HEK293 (cell line): ENCODE measurements around the gene ATP6V0A4.

Experiments used
- CTCF ChIA-PET: fragments of 350-600 bp; formaldehyde crosslinking; extraction: SDS; loops from one replicate; lab custom pipeline; 2021; ENCODE audit warnings: antibody characterized with exemption; lab: Yijun Ruan, JAX
- POLR2A ChIA-PET: fragments of 300-600 bp; formaldehyde crosslinking; extraction: SDS; loops from one replicate; lab custom pipeline; 2020; ENCODE audit warnings: antibody characterized with exemption, inconsistent platforms; lab: Yijun Ruan, JAX
- H3K27ac ChIP-seq: fragments of 200-500 bp; sonication (Bioruptor generic); 2 replicates; pipeline ENCODE4 v1.5.1; 2014; ENCODE audit warnings: low read depth, low read length, control low read depth, inconsistent platforms; ENCODE audit errors: extremely low read depth
- H3K36me3 ChIP-seq, 2 experiments: fragments of 200-500 bp in 1 of 2; sonication (Bioruptor generic) in 1 of 2; 1 replicate in 1 of 2; 2 replicates in 1 of 2; pipeline ENCODE4 v1.5.1; 2014 to 2017; ENCODE audit warnings: inconsistent platforms in 2 of 2, low read length in 2 of 2; ENCODE audit not compliant: control insufficient read depth in 2 of 2, insufficient read depth in 1 of 2
- H3K4me1 ChIP-seq: fragments of 200-500 bp; sonication (Bioruptor generic); 2 replicates; pipeline ENCODE4 v1.5.1; 2014; ENCODE audit warnings: mild to moderate bottlenecking, low read length, inconsistent platforms; ENCODE audit not compliant: control insufficient read depth, insufficient read depth
- H3K4me3 ChIP-seq: 2 replicates; pipeline ENCODE4 v1.5.1; 2011; ENCODE audit warnings: low read depth, mild to moderate bottlenecking, control low read depth, low read length, moderate library complexity
- H3K9me3 ChIP-seq: fragments of 200-500 bp; sonication (Bioruptor generic); 2 replicates; pipeline ENCODE4 v1.5.1; 2014; ENCODE audit warnings: low read depth, low read length, inconsistent platforms; ENCODE audit not compliant: control insufficient read depth, insufficient read depth
- ATF2 ChIP-seq: fragments of 450-650 bp; formaldehyde crosslinking; IDR thresholded peaks from 2 replicates; pipeline ENCODE4 v1.5.1; 2016; ENCODE audit warnings: missing biosample characterization, missing genetic modification characterization, low read depth
- PRDM4 ChIP-seq: fragments of 450-650 bp; formaldehyde crosslinking; IDR thresholded peaks from 2 replicates; pipeline ENCODE4 v1.5.1; 2017; ENCODE audit warnings: missing biosample characterization, missing genetic modification characterization
- PRDM6 ChIP-seq: fragments of 450-650 bp; formaldehyde crosslinking; IDR thresholded peaks from 2 replicates; pipeline ENCODE4 v1.5.1; 2017; ENCODE audit warnings: missing biosample characterization, missing genetic modification characterization
- REST ChIP-seq: fragments of 450-650 bp; formaldehyde crosslinking; IDR thresholded peaks from 2 replicates; pipeline ENCODE4 v1.5.1; 2016; ENCODE audit warnings: missing biosample characterization, missing genetic modification characterization
- TSHZ1 ChIP-seq: fragments of 450-650 bp; formaldehyde crosslinking; IDR thresholded peaks from 2 replicates; pipeline ENCODE4 v1.5.1; 2016; ENCODE audit warnings: missing biosample characterization, missing genetic modification characterization, borderline replicate concordance
- ZNF175 ChIP-seq: fragments of 450-650 bp; formaldehyde crosslinking; IDR thresholded peaks from 2 replicates; pipeline ENCODE4 v1.5.1; 2016; ENCODE audit warnings: missing biosample characterization, missing genetic modification characterization
- ZNF324 ChIP-seq: fragments of 450-650 bp; formaldehyde crosslinking; IDR thresholded peaks from 2 replicates; pipeline ENCODE4 v1.5.1; 2016; ENCODE audit warnings: missing biosample characterization, missing genetic modification characterization
- ZNF335 ChIP-seq: fragments of 450-650 bp; formaldehyde crosslinking; conservative IDR thresholded peaks from 2 replicates; pipeline ENCODE4 v1.5.1; 2016; ENCODE audit warnings: missing biosample characterization, missing genetic modification characterization
- ZNF350 ChIP-seq: fragments of 450-650 bp; formaldehyde crosslinking; IDR thresholded peaks from 2 replicates; pipeline ENCODE4 v1.5.0; 2017; ENCODE audit warnings: missing biosample characterization, mild to moderate bottlenecking, missing genetic modification characterization
- ZNF423 ChIP-seq: fragments of 450-650 bp; formaldehyde crosslinking; IDR thresholded peaks from 2 replicates; pipeline ENCODE4 v1.5.1; 2016; ENCODE audit warnings: missing biosample characterization, missing genetic modification characterization
- ZNF488 ChIP-seq: fragments of 450-650 bp; formaldehyde crosslinking; IDR thresholded peaks from 2 replicates; pipeline ENCODE4 v1.5.1; 2016; ENCODE audit warnings: missing biosample characterization, missing genetic modification characterization
- ZNF544 ChIP-seq: fragments of 450-650 bp; formaldehyde crosslinking; IDR thresholded peaks from 2 replicates; pipeline ENCODE4 v1.5.0; 2017; ENCODE audit warnings: missing biosample characterization, missing genetic modification characterization
- ZNF571 ChIP-seq: fragments of 450-650 bp; formaldehyde crosslinking; IDR thresholded peaks from 2 replicates; pipeline ENCODE4 v1.5.0; 2017; ENCODE audit warnings: missing biosample characterization, missing genetic modification characterization
- ZNF585B ChIP-seq: fragments of 450-650 bp; formaldehyde crosslinking; IDR thresholded peaks from 2 replicates; pipeline ENCODE4 v1.5.1; 2016; ENCODE audit warnings: missing biosample characterization, missing genetic modification characterization
- ZNF629 ChIP-seq: fragments of 450-650 bp; formaldehyde crosslinking; IDR thresholded peaks from 2 replicates; pipeline ENCODE4 v1.5.1; 2017; ENCODE audit warnings: missing biosample characterization, missing genetic modification characterization
- ZNF658 ChIP-seq: fragments of 450-650 bp; formaldehyde crosslinking; IDR thresholded peaks from 2 replicates; pipeline ENCODE4; 2016; ENCODE audit warnings: missing biosample characterization, missing genetic modification characterization
- ZNF747 ChIP-seq: fragments of 450-650 bp; formaldehyde crosslinking; IDR thresholded peaks from 2 replicates; pipeline ENCODE4 v1.5.1; 2016; ENCODE audit warnings: missing biosample characterization, missing genetic modification characterization

ATP6V0A4 gene

GRCh38 chr7:138695106-138695505 is 102.9 kb downstream of the ATP6V0A4 start:
- ChIA-PET CTCF (no interaction called here), POLR2A (no interaction called here)

GRCh38 chr7:138691178-138691577 is 106.8 kb downstream of the ATP6V0A4 start:
- TF ChIP-seq ATF2 (tag by site-specific recombination) (no peak), ZNF629 (tag by site-specific recombination) (no peak), REST (tag by site-specific recombination) (no peak), ZNF585B (tag by site-specific recombination) (no peak), PRDM4 (tag by site-specific recombination) (no peak), ZNF658 (tag by site-specific recombination) (no peak), ZNF423 (tag by site-specific recombination) (no peak), PRDM6 (tag by site-specific recombination) (no peak), ZNF335 (tag by site-specific recombination) (no peak), TSHZ1 (no peak), ZNF350 (no peak), ZNF571 (tag by site-specific recombination) (no peak), ZNF544 (tag by site-specific recombination) (no peak), ZNF488 (tag by site-specific recombination) (no peak), ZNF324 (tag by site-specific recombination) (no peak), ZNF175 (tag by site-specific recombination) (no peak)
- H3K36me3 ChIP-seq: no peaks in the 10 kb centered on the region
- ChIA-PET CTCF (no interaction called here), POLR2A (no interaction called here)
- no peaks in the 10 kb centered on the region for H3K9me3 ChIP-seq
- H3K27ac ChIP-seq: no peak overlapping the region
- H3K4me1 ChIP-seq: no peaks in the 10 kb centered on the region
- no peak overlapping the region for H3K4me3 ChIP-seq

More at GRCh38 chr7:138695106-138695505, 102.9 kb downstream of the ATP6V0A4 start:
- TF ChIP-seq ZNF747 (tag by site-specific recombination): no peak
- Histone ChIP-seq H3K27ac (no peak overlapping the region), H3K4me1 (no peaks in the 10 kb centered on the region), H3K4me3 (no peak overlapping the region), H3K36me3 (no peaks in the 10 kb centered on the region), H3K9me3 (no peaks in the 10 kb centered on the region)
